IMR-90 (cell line): Measurements from ENCODE around the gene RPAIN. TPM values are rescaled to one million over a fixed set of nuclear protein-coding genes. Genes with fewer than 3 reads are reported as not detected.

Experiments
- ATAC-seq: fragments of 200-7000 bp; cut with Tn5 transposase; 2 replicates; pipeline ENCODE4 v1.9.1; 2020; ENCODE audit warnings: low read depth, mild to moderate bottlenecking, moderate library complexity
- BruUV-seq: library from RNA; stranded (reverse); fragments of 400-500 nt; replicated peaks from 2 replicates; lab custom pipeline; 2021; lab: Mats Ljungman, UMichigan
- CTCF ChIA-PET: fragments of 300-600 bp; formaldehyde crosslinking; extraction: SDS; loops from one replicate; lab custom pipeline; 2021; ENCODE audit warnings: antibody characterized with exemption; lab: Yijun Ruan, JAX
- POLR2A ChIA-PET: fragments of 300-600 bp; sonication (Branson Sonifier 250); formaldehyde crosslinking; loops from one replicate; lab custom pipeline; 2022; ENCODE audit warnings: antibody characterized with exemption; ENCODE audit not compliant: unreplicated experiment; lab: Charles Lee
- DNase-seq: peaks from one replicate; pipeline ENCODE4 v3.0.0; 2013
- H2AFZ ChIP-seq: replicated peaks from 2 replicates; pipeline ENCODE3; 2013; ENCODE audit warnings: low read length, mild to moderate bottlenecking; ENCODE audit not compliant: poor library complexity
- H2AK5ac ChIP-seq: 2 replicates; pipeline ENCODE4 v1.6.1; 2013; ENCODE audit warnings: low read depth, low read length, inconsistent platforms
- H2AK9ac ChIP-seq: replicated peaks from 2 replicates; pipeline ENCODE3; 2013; ENCODE audit warnings: mild to moderate bottlenecking, low read depth, low read length, moderate library complexity; ENCODE audit not compliant: poor library complexity
- H2BK120ac ChIP-seq: 2 replicates; pipeline ENCODE4 v1.6.1; 2013; ENCODE audit warnings: low read depth, low read length, inconsistent platforms
- H2BK15ac ChIP-seq: 3 replicates; pipeline ENCODE4 v1.6.1; 2013; ENCODE audit warnings: low read depth, low read length, inconsistent platforms
- H2BK20ac ChIP-seq: 2 replicates; pipeline ENCODE4 v1.6.1; 2013; ENCODE audit warnings: low read depth, mild to moderate bottlenecking, inconsistent platforms, low read length, moderate library complexity
- H2BK5ac ChIP-seq: 2 replicates; pipeline ENCODE4 v1.6.1; 2013; ENCODE audit warnings: mild to moderate bottlenecking, low read depth, low read length, inconsistent platforms; ENCODE audit not compliant: poor library complexity, severe bottlenecking
- H3K14ac ChIP-seq: replicated peaks from 2 replicates; pipeline ENCODE4 v1.6.1; 2013; ENCODE audit warnings: low read depth, low read length, inconsistent platforms
- H3K18ac ChIP-seq: 2 replicates; pipeline ENCODE4 v1.6.1; 2013; ENCODE audit warnings: low read depth, low read length, control low read depth
- H3K23ac ChIP-seq: 2 replicates; pipeline ENCODE4 v1.6.1; 2013; ENCODE audit warnings: low read depth, low read length, inconsistent platforms
- H3K27ac ChIP-seq: 2 replicates; pipeline ENCODE4 v1.5.1; 2013; ENCODE audit warnings: mild to moderate bottlenecking, control low read depth, low read length; ENCODE audit not compliant: insufficient read depth
- H3K27me3 ChIP-seq: 2 replicates; pipeline ENCODE4 v1.6.1; 2013; ENCODE audit warnings: low read length; ENCODE audit not compliant: control insufficient read depth, insufficient read depth
- H3K36me3 ChIP-seq: 2 replicates; pipeline ENCODE4 v1.6.1; 2013; ENCODE audit warnings: low read length, mixed read lengths; ENCODE audit not compliant: control insufficient read depth, insufficient read depth
- H3K4ac ChIP-seq: 2 replicates; pipeline ENCODE4 v1.6.1; 2013; ENCODE audit warnings: low read depth, low read length, inconsistent platforms
- H3K4me1 ChIP-seq: 2 replicates; pipeline ENCODE4 v1.6.1; 2013; ENCODE audit warnings: low read length, mixed read lengths; ENCODE audit not compliant: control insufficient read depth, insufficient read depth
- H3K4me2 ChIP-seq: 2 replicates; pipeline ENCODE4 v1.6.1; 2013; ENCODE audit warnings: low read depth, mild to moderate bottlenecking, control low read depth, low read length, moderate library complexity
- H3K4me3 ChIP-seq: 2 replicates; pipeline ENCODE4 v1.5.1; 2013; ENCODE audit warnings: low read depth, mild to moderate bottlenecking, control low read depth, low read length, moderate library complexity; ENCODE audit not compliant: insufficient read depth
- H3K56ac ChIP-seq: 2 replicates; pipeline ENCODE4 v1.6.1; 2013; ENCODE audit warnings: low read length, inconsistent platforms; ENCODE audit not compliant: insufficient read depth; ENCODE audit errors: extremely low read depth
- H3K79me1 ChIP-seq, 2 experiments: 2 replicates each; pipeline ENCODE4 v1.6.1; 2013; ENCODE audit warnings: low read length in 2 of 2, inconsistent platforms in 1 of 2, low read depth in 1 of 2
- H3K9ac ChIP-seq: 2 replicates; pipeline ENCODE4 v1.6.1; 2013; ENCODE audit warnings: low read depth, low read length, control low read depth
- H3K9me1 ChIP-seq: 2 replicates; pipeline ENCODE4 v1.6.1; 2013; ENCODE audit warnings: low read length, inconsistent platforms; ENCODE audit not compliant: insufficient read depth
- H3K9me3 ChIP-seq: 2 replicates; pipeline ENCODE4 v1.6.1; 2013; ENCODE audit warnings: low read length; ENCODE audit not compliant: control insufficient read depth, insufficient read depth
- H4K20me1 ChIP-seq: 2 replicates; pipeline ENCODE4 v1.6.1; 2013; ENCODE audit warnings: low read length, inconsistent platforms; ENCODE audit not compliant: insufficient read depth
- H4K5ac ChIP-seq: 2 replicates; pipeline ENCODE4 v1.6.1; 2013; ENCODE audit warnings: mild to moderate bottlenecking, low read depth, low read length, control low read depth
- H4K8ac ChIP-seq, 2 experiments: 2 replicates each; pipeline ENCODE4 v1.6.1; 2013; ENCODE audit warnings: low read depth in 2 of 2, low read length in 2 of 2, control low read depth in 1 of 2, inconsistent platforms in 1 of 2
- H4K91ac ChIP-seq: 2 replicates; pipeline ENCODE4 v1.6.1; 2013; ENCODE audit warnings: low read depth, low read length, inconsistent platforms; ENCODE audit not compliant: insufficient read depth
- BHLHE40 ChIP-seq: fragments of 150-350 bp; IDR thresholded peaks from 2 replicates; pipeline ENCODE4 v1.6.1; 2016; ENCODE audit warnings: mild to moderate bottlenecking, low read depth, low read length
- CEBPB ChIP-seq: IDR thresholded peaks from 2 replicates; pipeline ENCODE4 v1.6.1; 2012; ENCODE audit warnings: low read depth, low read length, improper control_type of control experiment
- CHD1 ChIP-seq: IDR thresholded peaks from 2 replicates; pipeline ENCODE4 v1.6.1; 2012; ENCODE audit warnings: low read depth, low read length, improper control_type of control experiment
- FOS ChIP-seq: fragments of 150-350 bp; IDR thresholded peaks from 2 replicates; pipeline ENCODE4 v1.6.1; 2016; ENCODE audit warnings: low read depth, low read length
- MAFK ChIP-seq: IDR thresholded peaks from 2 replicates; pipeline ENCODE4 v1.6.1; 2012; ENCODE audit warnings: low read depth, low read length, improper control_type of control experiment
- MAZ ChIP-seq: IDR thresholded peaks from 2 replicates; pipeline ENCODE4 v1.6.1; 2012; ENCODE audit warnings: low read depth, mild to moderate bottlenecking, low read length, improper control_type of control experiment, moderate library complexity, borderline replicate concordance
- MXI1 ChIP-seq: IDR thresholded peaks from 2 replicates; pipeline ENCODE4 v1.6.1; 2012; ENCODE audit warnings: low read depth, mild to moderate bottlenecking, low read length, moderate library complexity, borderline replicate concordance
- NFE2L2 ChIP-seq: fragments of 150-350 bp; IDR thresholded peaks from 2 replicates; pipeline ENCODE4 v1.6.1; 2016; ENCODE audit warnings: low read depth, mild to moderate bottlenecking, low read length
- POLR2A ChIP-seq: IDR thresholded peaks from 2 replicates; pipeline ENCODE4 v1.6.1; 2012; ENCODE audit warnings: mild to moderate bottlenecking, low read depth, low read length
- RAD21 ChIP-seq: IDR thresholded peaks from 2 replicates; pipeline ENCODE4 v1.6.1; 2012; ENCODE audit warnings: low read length, improper control_type of control experiment
- RCOR1 ChIP-seq: IDR thresholded peaks from 2 replicates; pipeline ENCODE4 v1.6.1; 2012; ENCODE audit warnings: mild to moderate bottlenecking, low read length, improper control_type of control experiment; ENCODE audit not compliant: insufficient replicate concordance
- RFX5 ChIP-seq: IDR thresholded peaks from 2 replicates; pipeline ENCODE4 v1.8.0; 2012; ENCODE audit warnings: low read depth, mild to moderate bottlenecking, low read length, moderate library complexity
- SMC3 ChIP-seq: fragments of 150-350 bp; IDR thresholded peaks from 2 replicates; pipeline ENCODE4 v1.6.1; 2016; ENCODE audit warnings: low read depth, mild to moderate bottlenecking, antibody characterized with exemption, low read length, moderate library complexity
- WGBS, 2 experiments: methylation state at CpG; one replicate each; pipeline versions ENCODE4 v1.1.5 to v1.1.7; 2013; ENCODE audit warnings: missing lambda C conversion rate in 2 of 2; ENCODE audit not compliant: insufficient read length in 1 of 2; ENCODE audit errors: extremely low coverage in 2 of 2; 5-methylcytosine and 5-hydroxymethylcytosine counted together
- dilution Hi-C: fragments of 300-500 bp; cut with HindIII; formaldehyde crosslinking; loops from one replicate; pipeline ENCODE4 v1.14.3; 2018; ENCODE audit warnings: low sequenced_read_pairs; ENCODE audit not compliant: unreplicated experiment
- in situ Hi-C: fragments of 300-500 bp; cut with MboI; formaldehyde crosslinking; loops from 3 replicates; pipeline ENCODE4 v1.14.3; 2019; ENCODE audit warnings: low sequenced_read_pairs, inconsistent platforms, mixed read lengths
- intact Hi-C: fragments of 100-400 bp; cut with micrococcal nuclease; formaldehyde crosslinking; loops from 2 replicates; pipeline ENCODE4 v1.10.0; 2022
- polyA plus RNA-seq, 3 experiments: library from polyadenylated mRNA; depleted of rRNA; stranded (reverse); fragments of >200 nt; gene quantifications; 2 replicates each; pipeline ENCODE4 v1.2.3, GENCODE V29; 2012; ENCODE audit warnings: low replicate concordance in 1 of 3
- total RNA-seq: library from RNA; depleted of rRNA; stranded (reverse); fragments of >200 nt; gene quantifications from 2 replicates; pipeline ENCODE4 v1.2.3, GENCODE V29; 2012
- TF ChIP-seq, protein P1 (sequence below): fragments of 150-350 bp; IDR thresholded peaks from 2 replicates; pipeline ENCODE4 v1.6.1; 2017; ENCODE audit warnings: mild to moderate bottlenecking, antibody characterized with exemption, low read length, low read depth
- TF ChIP-seq, protein P2 (sequence below): conservative IDR thresholded peaks from 2 replicates; pipeline ENCODE4 v1.5.1; 2012; ENCODE audit warnings: mild to moderate bottlenecking, low read depth, low read length, improper control_type of control experiment
- TF ChIP-seq, protein P3 (sequence below): fragments of 150-350 bp; IDR thresholded peaks from 2 replicates; pipeline ENCODE4 v1.6.1; 2016; ENCODE audit warnings: low read depth, mild to moderate bottlenecking, low read length, moderate library complexity, borderline replicate concordance

The RPAIN gene
- total and polyA plus RNA-seq, 2 of the 4 experiments (the other 2 are of a cell fraction), result 28.7 to 34.9 TPM

DNA sequence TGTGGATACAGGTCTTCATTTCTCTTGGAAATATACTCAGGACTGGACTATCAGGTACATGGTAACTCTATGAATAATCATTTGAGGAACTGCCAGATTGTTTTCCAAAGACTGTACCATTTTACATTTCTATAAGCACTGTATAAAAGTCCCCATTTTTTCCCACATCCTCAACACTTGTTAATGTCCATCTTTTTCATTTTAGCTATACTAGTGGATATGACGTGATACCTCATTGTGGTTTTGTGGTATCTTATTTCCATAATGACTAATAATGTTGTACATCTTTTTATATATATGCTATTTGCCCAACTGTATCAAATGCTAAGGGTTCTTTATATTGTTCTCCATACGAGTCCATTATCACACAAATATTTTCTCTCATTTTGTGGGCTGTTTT lies 23.4 kb upstream of the RPAIN start:
- Histone ChIP-seq H2BK20ac (no peak overlapping the region), H2BK120ac (no peak overlapping the region), H2AK9ac (no peak overlapping the region), H3K18ac (no peak overlapping the region), H4K91ac (no peak overlapping the region), H3K9ac (no peak overlapping the region), H3K4ac (no peak overlapping the region), H3K4me2 (no peak overlapping the region), H4K8ac (no peak overlapping the region), H2AK5ac (no peak overlapping the region), H3K23ac (no peak overlapping the region), H4K5ac (no peak overlapping the region), H2AFZ (no peak overlapping the region), H3K4me1 (no peaks in the 10 kb centered on the region), H3K36me3 (peaks cover 40% of the 10 kb centered on the region), H3K9me1 (no peaks in the 10 kb centered on the region), H2BK15ac (no peak overlapping the region), H4K20me1 (no peaks in the 10 kb centered on the region), H3K14ac (no peak overlapping the region), H2BK5ac (no peak overlapping the region), H3K9me3 (no peaks in the 10 kb centered on the region), H3K4me3 (no peak overlapping the region), H3K27ac (no peak overlapping the region), H3K79me1 (no peaks in the 10 kb centered on the region; a peak in 1 of 4 replicates), H3K27me3 (no peaks in the 10 kb centered on the region), H3K56ac (no peak overlapping the region)
- intact Hi-C loops (no loop called here), in situ Hi-C loops (no loop called here), dilution Hi-C loops (no loop called here)
- POLR2A ChIA-PET, result no interaction called here
- BruUV-seq, result no TSS peak
- no CpG with 5 or more reads among the region's 2 CpGs for WGBS, 2 experiments
- CTCF ChIA-PET, result no interaction called here
- DNase-seq, result no peak
- ATAC-seq, result no peak
- TF ChIP-seq FOS (no peak), MXI1 (no peak), MAZ (no peak), RAD21 (no peak), SMC3 (no peak), NFE2L2 (no peak), RFX5 (no peak), POLR2A (no peak), CHD1 (no peak), RCOR1 (no peak), CEBPB (no peak), MAFK (no peak), BHLHE40 (no peak)
- TF ChIP-seq, protein P1, sequence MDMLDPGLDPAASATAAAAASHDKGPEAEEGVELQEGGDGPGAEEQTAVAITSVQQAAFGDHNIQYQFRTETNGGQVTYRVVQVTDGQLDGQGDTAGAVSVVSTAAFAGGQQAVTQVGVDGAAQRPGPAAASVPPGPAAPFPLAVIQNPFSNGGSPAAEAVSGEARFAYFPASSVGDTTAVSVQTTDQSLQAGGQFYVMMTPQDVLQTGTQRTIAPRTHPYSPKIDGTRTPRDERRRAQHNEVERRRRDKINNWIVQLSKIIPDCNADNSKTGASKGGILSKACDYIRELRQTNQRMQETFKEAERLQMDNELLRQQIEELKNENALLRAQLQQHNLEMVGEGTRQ, result no peak
- TF ChIP-seq, protein P2, sequence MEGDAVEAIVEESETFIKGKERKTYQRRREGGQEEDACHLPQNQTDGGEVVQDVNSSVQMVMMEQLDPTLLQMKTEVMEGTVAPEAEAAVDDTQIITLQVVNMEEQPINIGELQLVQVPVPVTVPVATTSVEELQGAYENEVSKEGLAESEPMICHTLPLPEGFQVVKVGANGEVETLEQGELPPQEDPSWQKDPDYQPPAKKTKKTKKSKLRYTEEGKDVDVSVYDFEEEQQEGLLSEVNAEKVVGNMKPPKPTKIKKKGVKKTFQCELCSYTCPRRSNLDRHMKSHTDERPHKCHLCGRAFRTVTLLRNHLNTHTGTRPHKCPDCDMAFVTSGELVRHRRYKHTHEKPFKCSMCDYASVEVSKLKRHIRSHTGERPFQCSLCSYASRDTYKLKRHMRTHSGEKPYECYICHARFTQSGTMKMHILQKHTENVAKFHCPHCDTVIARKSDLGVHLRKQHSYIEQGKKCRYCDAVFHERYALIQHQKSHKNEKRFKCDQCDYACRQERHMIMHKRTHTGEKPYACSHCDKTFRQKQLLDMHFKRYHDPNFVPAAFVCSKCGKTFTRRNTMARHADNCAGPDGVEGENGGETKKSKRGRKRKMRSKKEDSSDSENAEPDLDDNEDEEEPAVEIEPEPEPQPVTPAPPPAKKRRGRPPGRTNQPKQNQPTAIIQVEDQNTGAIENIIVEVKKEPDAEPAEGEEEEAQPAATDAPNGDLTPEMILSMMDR, result no peak
- TF ChIP-seq, protein P3, sequence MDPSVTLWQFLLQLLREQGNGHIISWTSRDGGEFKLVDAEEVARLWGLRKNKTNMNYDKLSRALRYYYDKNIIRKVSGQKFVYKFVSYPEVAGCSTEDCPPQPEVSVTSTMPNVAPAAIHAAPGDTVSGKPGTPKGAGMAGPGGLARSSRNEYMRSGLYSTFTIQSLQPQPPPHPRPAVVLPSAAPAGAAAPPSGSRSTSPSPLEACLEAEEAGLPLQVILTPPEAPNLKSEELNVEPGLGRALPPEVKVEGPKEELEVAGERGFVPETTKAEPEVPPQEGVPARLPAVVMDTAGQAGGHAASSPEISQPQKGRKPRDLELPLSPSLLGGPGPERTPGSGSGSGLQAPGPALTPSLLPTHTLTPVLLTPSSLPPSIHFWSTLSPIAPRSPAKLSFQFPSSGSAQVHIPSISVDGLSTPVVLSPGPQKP, result no peak
